ENCODE results near the gene PAPLN.
"Not testable (repeated sequence)": the region's sequence is repeated elsewhere in the genome, so short reads cannot be mapped to it uniquely, and the experiment has no call there.

Gene PAPLN

GRCh38 chr14:73290279-73290678 lies 53.0 kb downstream of the PAPLN start:
- DNase-seq (ENCODE audit: low spot score) = no peak

GRCh38 chr14:73293782-73294781 lies 56.8 kb downstream of the PAPLN start:
- no peak for DNase-seq (ENCODE audit: low spot score)

- DNase-seq (ENCODE audit: low spot score) = peak; percentile 62
These were observed 58.0 kb downstream of the PAPLN start for GRCh38 chr14:73295198-73295796.

GRCh38 chr14:73305499-73305898 lies 68.2 kb downstream of the PAPLN start:
- no peak for DNase-seq (ENCODE audit: low spot score)

- no peak for DNase-seq (ENCODE audit: low spot score)
These were observed 70.0 kb downstream of the PAPLN start for GRCh38 chr14:73307261-73307660.

GRCh38 chr14:73309207-73309606 lies 71.9 kb downstream of the PAPLN start:
- DNase-seq (ENCODE audit: low spot score) = not testable (repeated sequence)

GRCh38 chr14:73311708-73312030 lies 74.4 kb downstream of the PAPLN start:
- DNase-seq (ENCODE audit: low spot score) = no peak

- DNase-seq (ENCODE audit: low spot score) = no peak
These were observed 75.4 kb downstream of the PAPLN start for GRCh38 chr14:73312687-73313086.

GRCh38 chr14:73313151-73313550 lies 75.8 kb downstream of the PAPLN start:
- no peak for DNase-seq (ENCODE audit: low spot score)

- DNase-seq (ENCODE audit: low spot score) = no peak
These were observed 86.6 kb downstream of the PAPLN start for GRCh38 chr14:73323896-73324399.
